Inferior parietal cortex (tissue), 1 donor: ENCODE data around the gene COBLL1.

ENCODE experiments used
- DNase-seq: peaks from one replicate; pipeline ENCODE4 v3.0.0-alpha.2; 2016; ENCODE audit errors: extremely low spot score

The COBLL1 gene

DNA sequence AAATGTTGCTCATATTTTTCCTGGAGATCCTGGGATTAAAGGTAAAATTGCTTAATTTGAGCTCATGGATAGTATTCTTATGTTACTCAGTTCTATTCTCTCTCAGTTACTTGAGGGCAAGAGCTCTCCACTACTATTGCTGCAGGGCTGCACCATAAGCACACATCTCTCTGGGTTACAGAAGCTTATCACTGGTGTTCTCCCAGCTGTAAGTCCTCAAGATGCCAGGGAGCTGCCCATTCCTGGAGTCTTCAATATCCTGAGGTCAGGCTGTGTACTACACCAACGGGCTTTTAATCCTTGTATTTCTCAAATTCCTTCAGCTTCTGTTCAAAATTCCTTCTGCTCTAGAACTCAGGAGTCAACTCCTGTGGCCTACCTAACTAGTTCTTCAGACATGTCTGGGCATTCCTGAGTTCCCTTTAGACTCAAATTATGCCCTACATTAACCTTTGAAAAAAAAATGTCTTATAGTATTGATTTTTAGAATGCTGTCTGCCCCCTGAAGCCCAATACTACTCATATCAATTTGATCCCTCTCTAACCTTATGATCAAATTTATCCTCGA lies 17.7 kb upstream of the COBLL1 start:
- no peak for DNase-seq

DNA sequence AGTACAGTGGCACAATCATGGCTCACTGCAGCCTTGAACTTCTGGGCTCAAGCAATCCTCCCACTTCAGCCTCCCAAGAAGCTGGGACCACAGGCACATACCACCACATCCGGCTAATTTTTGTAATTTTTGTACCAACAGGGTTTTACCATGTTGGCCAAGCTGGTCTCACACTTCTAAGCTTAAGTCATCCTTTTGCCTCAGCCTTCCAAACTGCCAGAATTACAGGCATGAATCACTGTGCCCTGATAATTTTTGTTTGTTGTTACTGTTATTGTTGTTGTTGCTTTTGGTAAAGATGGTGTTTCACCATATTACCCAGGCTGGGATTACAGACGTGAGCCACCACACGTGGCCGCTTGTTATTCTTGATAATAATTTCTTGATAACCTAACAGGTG lies 10.5 kb upstream of the COBLL1 start:
- DNase-seq, result no peak

DNA sequence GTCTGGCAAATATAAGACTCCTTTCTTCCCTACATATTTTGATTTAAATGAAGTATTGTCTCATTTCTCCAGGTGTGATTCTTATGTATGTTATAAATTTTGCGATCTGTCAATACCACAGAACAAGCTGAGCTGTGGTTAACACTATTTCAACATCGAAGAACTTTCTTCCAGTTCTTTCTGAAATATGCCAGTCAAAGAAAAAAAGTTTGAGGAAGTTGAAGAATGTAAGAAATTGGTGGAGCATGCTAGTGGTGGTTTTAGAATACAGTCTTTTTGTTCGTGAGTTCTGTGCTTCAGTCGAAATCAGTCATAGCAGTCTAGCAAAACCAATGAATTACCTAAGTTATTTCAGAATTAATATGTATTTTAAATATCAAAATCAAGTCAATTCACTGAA lies 8.6 kb upstream of the COBLL1 start:
- no peak for DNase-seq

DNA sequence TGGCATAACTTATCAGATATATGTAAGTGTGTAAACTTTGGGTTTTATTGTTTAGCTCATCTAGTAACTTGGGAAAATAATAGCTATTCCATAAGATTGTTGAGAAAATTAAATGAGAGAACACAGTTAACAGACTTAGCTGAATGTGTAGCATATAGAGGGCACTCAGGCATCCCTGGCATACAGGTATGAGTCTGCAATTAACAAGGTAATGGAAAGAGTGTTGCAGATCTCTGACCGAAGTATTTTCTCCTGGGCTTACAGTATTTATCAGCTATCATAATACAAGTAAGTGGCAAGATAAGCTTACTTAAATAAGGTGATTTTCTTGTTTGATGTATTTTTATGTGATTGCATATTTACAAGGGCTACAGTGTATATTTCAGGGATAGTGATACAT lies 7.9 kb upstream of the COBLL1 start:
- no peak for DNase-seq

DNA sequence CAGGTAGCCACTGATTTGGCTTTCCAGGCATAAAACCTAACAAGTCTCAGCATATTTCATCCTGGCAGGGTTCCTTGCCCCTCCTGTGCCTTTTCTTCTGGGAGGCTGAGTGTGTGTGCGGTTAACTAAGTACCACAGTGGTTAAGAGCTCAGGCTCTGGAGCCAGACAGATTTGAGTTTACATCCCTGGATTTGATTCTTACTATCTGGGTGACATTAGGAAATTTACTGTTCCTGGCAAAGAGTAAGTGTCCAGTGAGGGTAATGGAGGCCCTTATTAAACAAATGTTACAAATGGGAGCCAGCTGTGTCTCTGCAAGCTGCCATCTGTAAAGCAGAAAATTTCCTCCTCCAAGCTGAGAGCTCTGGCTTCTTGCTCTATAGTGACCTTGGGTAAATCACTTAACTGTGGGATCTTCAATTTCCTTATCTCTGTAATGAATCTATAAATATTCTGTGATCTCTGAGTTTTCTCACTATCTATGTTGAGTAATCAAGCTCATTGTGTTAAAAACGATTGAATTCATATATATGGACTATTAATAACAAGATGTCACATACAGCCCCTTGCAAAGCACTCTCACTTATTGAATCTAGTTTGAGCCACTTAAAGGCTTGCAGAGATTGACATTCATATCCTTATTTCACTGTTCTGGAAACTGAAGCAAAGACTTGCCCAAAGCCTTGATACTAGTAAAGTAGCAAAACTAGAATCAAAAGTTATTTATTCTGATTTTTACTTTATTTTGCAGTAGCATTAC lies 6.5 kb upstream of the COBLL1 start:
- DNase-seq, result no peak

DNA sequence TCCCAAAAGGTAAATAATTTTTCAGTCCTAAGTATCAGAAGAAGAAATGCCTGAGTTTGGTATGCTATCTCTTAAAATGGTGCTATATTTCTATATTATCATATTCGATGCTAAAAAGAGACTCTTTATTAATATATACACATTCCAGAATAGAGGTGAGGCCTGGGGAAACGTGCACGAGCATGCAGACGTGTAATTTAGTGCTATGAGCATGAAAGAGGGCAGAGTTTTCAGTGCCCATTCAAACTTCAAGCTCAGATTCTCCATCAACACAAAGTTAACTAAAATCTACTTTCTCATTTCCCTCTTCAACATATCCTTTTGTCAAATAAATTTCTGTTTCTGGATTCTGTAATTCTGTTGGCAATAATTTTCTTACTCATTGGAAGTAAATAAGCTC lies 5.7 kb upstream of the COBLL1 start:
- DNase-seq, result no peak

DNA sequence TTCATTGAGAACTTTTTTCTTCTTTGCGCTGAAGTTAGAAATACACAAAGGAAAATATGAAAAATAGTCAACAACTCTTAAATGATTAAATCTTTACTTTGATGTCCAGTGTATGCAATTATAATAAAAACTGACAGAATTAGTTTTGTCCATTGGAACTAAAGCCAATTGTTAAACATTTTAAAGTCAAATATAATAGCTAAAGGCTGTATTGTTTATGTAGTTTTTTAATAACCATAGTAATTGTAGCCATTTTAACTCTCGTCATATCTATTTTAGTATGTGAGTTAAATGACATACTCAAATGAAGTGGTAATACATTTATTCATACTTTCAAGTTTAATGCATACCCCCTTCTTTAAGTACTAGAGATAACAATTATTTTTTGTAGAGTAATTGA lies 4.7 kb upstream of the COBLL1 start:
- no peak for DNase-seq

DNA sequence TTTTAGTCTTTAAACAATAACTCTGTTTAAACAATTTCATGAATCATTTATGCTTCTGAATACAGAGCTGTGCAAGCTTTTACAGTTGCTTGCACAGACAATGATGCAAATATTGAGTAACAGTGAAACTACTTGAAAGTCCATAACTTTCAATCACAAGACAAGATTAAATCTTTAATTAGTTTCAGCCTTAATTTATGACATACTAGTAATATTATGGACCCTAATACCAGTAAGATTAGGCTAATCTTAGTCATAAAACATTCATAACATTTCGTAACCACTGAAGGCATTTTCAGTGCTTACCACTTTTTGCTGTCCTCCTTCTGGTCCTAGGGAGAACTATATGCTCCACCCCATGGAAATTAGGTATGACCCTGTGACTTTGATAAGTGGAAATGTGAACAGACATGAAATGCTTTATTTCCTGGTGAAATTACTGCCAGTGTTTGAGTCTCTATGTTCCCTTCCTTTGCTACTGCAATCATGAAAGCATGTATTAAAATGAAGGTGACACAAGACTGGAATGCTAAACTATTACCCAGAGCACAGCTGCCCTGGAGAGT lies 1.8 kb upstream of the COBLL1 start:
- DNase-seq, result no peak

DNA sequence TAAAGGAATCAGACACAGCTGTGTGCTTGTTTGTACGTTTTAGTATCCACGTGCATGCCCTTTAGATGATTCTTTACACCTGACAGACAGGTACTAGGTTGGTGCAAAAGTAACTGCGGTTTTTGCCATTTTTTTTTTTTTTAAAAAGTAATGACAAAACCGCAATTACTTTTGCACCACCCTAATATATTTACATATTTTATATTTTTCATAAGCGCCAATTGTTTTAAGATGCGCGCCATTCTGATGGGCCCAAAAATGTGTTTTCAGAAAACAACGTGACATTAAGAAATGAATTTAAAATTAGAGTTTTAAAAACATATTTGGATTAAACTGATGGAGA lies 972 bp upstream of the COBLL1 start:
- no peak for DNase-seq

DNA sequence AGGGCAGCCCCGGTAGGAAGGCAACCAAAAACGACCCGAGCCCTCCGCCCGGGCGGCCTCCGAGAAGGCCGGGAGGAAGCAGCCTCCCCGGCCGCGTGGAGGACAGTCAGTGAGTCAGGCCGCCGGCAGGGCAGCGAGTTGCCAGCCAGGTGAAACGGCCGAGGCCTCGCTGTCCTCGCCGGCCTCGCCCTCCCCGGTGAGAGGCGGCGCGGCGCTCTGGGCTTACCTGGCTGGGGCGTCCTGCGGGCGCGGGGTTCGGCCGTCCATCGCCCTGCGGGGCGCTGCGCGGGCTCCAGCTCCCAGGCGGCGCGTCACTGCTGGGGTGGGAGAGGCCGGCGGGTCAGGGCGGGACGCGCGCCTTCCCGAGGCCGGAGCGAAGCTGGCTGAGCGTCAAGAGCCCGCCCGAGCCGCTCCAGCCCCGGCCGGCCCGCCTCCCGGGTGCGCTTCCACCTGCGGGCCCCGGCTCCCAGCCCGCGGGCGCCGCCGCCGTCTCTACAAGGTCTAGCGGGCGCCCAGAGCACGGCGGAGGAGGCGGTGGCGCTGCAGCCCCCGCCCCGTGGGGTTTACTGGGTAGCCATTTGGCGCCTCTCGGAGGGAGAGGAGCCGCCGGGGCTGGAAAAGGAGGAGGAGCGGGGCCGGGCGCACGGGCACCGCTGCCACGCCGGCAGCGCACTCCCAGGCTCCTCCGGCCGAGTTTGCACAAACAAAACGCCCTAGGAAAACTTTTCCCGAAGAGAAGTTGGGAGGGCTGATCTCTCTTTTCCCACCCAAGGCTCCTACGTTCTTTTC lies 499 bp downstream of the COBLL1 start:
- DNase-seq, result no peak

DNA sequence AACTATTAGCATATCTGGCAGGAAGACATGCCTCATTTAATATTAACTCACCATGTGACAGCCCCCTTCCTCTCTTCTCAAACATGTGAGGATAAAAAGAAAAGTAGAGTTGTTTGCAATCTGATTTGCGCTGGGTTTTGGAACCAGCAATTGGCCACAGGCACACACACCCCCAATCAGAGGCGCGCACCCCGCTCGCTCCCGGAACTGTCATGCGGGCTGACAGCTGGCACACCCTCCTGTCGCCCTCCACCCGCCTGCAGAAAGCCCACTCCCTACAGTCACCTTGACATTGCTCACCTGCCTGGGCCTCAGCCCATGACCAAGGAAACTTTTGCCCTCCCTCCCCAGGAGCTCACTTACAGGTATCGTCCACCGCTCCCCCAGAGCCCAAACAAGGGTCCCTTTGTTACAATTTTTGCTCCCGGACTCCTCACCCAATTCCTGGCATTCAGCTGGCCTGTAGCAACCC lies 1.1 kb downstream of the COBLL1 start:
- no peak for DNase-seq

DNA sequence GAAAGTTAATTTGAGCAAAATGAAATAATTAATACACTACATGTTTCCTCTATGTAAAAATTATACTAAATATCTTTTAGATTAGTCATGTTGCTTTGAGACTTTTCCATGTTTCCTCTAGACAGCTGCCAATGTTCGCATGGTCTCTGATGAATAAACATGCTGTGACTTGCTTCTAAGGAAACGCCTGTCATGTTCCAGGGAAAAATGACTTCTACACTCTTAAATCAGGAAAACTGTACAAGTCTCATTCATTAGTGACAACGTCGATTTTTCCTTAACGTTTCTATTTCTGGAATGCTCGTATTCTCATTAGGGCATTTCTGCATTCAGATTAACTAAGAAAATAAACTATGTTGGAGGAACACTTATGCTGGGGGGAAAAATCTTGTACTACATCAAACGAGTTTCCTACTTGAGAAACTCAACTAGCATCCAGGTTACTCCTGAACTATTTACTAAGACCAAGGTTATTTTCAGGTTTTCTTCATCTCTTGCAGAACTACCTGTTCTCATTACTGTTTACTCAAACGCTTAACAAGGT lies 1.6 kb downstream of the COBLL1 start:
- no peak for DNase-seq

DNA sequence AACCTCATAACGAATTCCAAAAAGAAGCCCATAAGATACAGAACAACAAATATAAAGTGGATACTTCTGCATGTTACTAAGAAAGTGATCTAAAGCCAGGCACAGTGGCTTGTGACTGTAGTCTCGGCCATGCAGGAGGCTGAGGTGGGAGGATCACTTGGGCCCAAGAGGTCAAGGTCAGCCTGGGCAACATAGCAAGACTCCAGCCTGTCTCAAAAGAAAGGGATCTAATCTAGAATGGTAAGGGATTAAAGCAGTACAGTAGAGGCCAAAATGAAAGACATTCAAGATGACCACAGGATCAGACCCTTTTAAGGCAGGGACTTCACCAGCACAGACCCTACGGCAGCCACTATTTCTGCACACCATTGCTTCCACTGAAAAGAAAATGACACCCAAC lies 3.8 kb downstream of the COBLL1 start:
- DNase-seq, result no peak

DNA sequence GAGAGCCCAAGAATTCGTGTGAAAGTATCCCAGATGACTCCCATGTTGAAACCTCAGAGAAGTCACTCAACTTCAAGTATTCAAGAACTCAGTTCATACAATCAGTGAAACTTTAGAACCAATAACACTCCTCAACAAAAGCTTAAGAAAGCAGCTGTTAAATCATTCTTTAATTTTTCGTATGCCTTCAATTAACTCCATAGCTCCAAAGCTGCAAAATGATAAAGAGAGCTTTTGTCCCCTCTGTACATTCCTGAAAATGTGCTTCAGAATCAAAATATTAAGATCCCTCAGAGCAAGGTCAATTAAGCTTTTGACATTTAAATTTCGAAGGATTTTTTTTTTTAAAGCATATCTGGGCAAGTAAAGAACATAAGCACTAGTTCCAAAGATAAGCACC lies 4.7 kb downstream of the COBLL1 start:
- DNase-seq, result no peak

DNA sequence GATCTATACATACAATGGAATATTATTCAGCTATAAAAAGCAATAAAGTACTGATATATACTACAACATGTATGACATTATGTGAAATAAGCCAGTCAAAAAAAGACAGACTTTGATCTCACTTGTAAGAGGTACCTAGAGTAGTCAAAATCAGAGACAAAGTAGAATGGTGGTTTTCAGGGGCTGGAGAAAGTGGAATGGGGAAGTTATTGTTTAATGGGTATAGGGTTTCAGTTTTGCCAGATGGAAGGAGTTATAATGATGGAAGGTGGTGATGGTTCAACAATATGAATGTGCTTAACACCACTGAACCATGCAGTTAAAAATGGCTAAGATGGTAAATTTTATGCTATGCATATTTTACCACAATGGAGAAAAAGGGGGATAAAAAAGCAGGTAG lies 6.3 kb downstream of the COBLL1 start:
- no peak for DNase-seq

DNA sequence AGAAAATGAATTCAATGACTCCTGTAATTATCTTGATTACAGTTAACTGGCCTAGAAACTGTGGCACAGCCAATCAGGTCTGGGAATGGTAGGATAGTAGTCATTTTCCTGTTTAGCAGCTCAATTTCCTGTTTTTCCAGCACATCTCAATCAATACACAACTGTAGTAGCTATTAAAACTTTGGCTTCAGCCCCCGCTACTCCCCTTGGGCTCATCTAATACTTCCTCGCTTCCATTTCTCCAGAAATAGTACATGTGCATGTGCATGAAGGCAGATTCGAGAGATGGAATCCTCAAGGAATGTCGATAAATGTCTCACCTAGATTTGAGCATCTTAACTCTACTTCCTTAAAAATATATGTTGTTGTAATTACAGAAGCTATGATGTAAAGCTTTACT lies 9.7 kb downstream of the COBLL1 start:
- DNase-seq, result no peak

DNA sequence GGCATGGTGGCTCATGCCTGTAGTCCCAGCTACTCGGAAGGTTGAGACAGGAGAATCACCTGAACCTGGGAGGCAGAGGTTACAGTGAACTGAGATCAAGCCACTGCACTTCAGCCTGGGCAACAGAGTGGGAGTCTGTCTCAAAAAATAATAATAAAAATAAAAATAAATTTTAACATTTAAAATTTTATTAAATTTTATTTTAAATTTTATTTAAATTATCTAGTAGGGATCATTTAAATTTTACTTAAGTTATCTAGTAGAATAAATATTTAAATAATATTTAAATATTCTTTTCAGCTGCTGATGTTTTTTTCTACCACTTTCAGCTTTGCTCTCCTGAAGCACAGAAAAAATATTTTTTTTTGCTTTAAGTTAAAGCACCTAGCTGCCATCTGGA lies 10.4 kb downstream of the COBLL1 start:
- no peak for DNase-seq

DNA sequence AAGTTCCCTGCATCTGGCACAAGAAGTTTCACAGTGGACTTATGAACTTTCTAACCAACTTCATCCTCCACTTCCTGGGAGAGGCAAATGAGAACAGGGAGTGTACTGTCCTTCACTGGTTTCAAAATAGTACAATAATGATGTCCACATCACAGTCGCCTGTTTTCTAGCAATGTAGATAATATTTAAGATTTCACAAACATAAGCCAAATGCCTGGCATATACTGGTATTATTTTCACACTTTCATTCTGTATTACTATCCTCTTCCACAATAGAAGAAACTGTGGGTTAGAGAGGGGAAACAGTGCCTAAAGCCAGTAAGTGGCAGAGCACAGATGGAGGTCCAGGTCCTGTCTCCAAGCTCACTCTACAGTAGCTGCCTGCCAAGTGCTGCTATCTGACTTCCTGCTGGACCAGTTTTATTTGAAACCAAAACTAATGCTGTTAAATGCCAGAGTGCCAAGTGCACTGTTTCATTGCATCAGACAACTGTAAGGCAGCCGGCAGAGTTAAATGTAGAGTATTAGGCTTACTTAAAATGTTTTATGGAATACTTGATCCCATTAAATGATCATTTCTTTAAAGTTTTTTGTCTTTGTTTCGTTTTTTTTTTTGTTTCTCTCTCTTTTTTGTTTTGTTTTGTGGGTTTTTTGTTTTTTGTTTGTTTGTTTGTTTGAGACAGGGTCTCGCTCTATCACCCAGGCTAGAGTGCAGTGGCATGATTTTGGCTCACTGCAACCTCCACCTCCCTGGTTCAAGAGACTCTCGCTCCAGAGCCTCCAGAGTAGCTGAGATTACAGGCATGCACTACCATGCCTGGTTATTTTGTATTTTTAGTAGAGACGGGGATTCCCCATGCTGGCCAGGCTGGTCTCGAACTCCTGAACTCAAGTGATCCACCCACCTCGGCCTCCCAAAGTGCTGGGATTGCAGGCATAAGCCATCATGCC lies 15.1 kb downstream of the COBLL1 start:
- no peak for DNase-seq

DNA sequence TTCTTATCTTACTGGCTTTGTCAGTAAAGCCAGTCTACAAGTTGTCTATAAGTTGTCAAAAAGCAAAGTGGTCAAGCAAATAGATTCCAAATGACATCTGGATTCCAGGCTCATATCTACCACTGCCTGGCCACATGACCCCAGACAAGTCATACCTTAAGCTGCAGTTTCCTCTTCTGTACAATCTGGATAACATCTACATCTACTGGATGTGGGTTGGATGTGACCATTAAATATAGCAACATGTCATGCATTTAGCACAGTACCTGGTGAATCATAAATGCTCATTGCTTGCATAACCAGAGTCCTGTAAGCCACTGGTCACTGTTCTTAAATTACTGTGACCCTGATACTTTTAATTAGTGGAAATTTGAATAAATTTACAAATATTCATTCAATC lies 16.8 kb downstream of the COBLL1 start:
- no peak for DNase-seq

DNA sequence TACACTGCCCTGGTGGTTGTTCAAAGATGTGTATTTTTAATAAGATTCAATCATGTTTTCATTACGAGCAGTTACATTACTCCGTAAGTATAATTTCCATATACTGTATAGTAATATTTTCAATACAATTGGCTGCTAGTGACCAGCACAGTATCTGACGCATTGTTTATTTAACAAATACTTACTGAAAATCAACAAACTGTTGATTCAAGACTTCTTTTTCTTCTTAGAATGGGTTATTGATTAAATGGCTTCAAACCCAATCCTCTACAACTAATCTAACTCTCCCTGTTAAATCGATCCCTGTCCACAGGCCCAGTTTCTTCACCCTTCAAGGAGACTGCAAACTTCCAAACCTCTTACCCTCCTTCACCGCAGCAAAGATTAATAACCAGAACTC lies 18.5 kb downstream of the COBLL1 start:
- DNase-seq, result no peak

DNA sequence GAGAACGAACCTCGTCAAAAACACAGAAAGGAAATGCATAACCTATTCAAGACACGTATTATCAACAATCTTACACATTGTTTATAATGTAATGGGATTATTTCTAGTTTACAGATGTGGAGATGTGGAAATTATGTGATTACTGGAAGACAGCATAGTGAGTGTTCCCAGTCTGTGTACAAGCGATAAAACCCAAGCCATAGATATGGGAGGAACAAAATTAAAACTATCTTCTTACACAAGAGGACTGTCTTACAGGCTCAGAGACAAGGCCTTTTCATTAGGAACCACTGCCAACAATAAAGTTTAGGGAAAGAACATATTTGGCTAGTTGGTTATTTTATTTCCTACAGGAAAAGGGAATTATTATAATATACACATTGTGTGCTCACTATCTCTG lies 20.3 kb downstream of the COBLL1 start:
- no peak for DNase-seq
